Choroid plexus epithelial cell (primary cell): Measurements from ENCODE around the gene SPATA32.

Experiments used
- DNase-seq: peaks from one replicate; pipeline ENCODE4 v3.0.0-alpha.2; 2010; ENCODE audit warnings: low read depth
- H3K4me3 ChIP-seq: 2 replicates; pipeline ENCODE4 v1.5.1; 2011; ENCODE audit warnings: low read depth, mild to moderate bottlenecking, control low read depth, low read length, moderate library complexity
- TF ChIP-seq, protein P1 (sequence below): conservative IDR thresholded peaks from 2 replicates; pipeline ENCODE4 v1.5.1; 2011; ENCODE audit warnings: low read depth, mild to moderate bottlenecking, control low read depth, inconsistent platforms, low read length, moderate library complexity

Gene SPATA32

DNA sequence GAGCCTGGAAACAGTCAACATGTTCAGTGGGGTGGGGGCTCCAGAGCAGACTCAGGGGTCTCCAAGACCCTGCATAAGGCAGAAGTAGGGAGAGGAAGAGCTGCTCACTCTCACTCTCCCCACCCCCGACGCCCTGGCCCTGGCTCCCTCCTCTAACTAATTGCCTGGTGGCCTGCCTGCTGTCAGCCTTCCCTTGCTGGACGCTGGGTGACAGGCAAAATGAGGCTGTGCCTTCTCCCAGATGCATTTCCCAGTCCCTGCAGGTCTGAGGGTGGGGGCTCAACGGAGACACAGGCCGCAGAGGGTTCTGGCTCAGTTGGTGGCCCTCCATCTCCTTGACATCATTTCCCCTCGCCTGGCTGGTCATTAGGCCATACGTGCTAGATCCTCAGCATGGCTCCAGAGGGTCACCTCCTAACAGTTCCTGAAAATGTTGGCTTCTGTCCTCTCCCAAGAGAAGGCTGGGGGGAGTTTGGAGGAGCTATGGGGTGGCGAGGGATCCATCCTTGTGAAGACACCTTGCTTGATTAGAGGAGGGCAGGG, 38.8 kb downstream of the SPATA32 start:
- no peak for DNase-seq
- peak overlapping the region; percentile 66 for H3K4me3 ChIP-seq
- TF ChIP-seq, protein P1, sequence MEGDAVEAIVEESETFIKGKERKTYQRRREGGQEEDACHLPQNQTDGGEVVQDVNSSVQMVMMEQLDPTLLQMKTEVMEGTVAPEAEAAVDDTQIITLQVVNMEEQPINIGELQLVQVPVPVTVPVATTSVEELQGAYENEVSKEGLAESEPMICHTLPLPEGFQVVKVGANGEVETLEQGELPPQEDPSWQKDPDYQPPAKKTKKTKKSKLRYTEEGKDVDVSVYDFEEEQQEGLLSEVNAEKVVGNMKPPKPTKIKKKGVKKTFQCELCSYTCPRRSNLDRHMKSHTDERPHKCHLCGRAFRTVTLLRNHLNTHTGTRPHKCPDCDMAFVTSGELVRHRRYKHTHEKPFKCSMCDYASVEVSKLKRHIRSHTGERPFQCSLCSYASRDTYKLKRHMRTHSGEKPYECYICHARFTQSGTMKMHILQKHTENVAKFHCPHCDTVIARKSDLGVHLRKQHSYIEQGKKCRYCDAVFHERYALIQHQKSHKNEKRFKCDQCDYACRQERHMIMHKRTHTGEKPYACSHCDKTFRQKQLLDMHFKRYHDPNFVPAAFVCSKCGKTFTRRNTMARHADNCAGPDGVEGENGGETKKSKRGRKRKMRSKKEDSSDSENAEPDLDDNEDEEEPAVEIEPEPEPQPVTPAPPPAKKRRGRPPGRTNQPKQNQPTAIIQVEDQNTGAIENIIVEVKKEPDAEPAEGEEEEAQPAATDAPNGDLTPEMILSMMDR, result no peak

- H3K4me3 ChIP-seq, result peak overlapping the region; percentile 66
- TF ChIP-seq, protein P1, result no peak
- no peak for DNase-seq
These were observed 39.5 kb downstream of the SPATA32 start for GRCh38 chr17:45222289-45222995.

DNA sequence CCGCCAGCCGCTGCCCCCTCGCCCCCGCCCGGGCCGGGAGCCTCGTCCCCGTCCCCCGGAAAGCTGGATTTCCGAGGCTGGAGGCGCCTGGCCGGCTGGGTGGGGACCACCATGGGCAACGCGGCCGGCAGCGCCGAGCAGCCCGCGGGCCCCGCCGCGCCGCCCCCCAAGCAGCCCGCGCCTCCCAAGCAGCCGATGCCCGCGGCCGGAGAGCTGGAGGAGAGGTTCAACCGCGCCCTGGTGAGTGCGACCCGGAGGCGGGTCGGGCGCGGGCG, 39.9 kb downstream of the SPATA32 start:
- no peak for DNase-seq
- peak overlapping the region; percentile 66 for H3K4me3 ChIP-seq
- TF ChIP-seq, protein P1, result no peak

DNA sequence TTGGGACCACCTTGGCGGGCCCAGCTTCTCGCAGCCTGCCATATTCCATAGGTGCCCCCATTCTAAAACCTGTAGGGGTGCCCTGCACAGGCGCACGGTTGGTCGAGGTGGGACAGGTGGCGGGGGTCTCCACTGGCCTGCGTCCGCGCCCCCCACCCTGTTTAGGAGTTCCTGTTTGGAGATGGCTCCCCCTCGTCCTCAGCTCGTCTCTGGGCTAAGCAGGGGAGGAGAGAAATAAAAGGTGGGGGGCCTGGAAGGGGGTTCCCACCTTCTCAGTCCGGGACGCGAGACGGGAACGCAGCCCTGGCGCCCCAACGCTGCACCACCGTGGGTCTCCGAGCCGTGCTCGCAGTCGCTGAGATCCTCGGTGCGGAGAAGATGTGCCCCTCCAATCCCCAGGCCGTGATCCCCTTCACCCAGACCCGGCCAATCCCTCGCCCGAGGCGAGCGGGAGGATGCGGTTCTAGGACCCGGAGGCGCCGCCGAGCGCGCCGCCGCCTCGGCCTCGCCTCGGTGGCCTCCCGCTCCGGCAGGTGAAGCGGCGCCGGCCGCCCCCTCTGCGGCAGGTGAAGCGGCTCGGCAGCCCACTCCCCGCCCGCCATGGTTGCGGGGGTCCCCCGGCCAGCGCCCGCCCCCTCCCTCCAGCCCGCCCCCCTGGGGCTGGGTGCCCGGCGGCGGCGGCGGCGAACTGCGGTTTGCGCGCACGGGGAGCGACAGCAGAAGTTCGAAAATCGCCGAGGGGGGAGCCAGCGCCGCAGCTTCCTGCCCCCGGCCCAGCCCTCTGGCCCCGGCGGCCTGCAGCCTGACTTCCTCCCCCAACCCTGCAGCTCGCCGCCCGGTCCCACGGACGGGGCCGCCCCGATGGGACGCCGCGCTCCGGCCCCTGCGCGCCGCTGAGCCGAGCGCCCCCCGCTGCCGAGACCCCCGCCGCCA, 40.5 kb downstream of the SPATA32 start, which contains the start of gene FMNL1:
Gene FMNL1, plus strand, starts transcription at position 805 of the 933 bp plus-strand sequence. CDS start 240 bp downstream, outside the sequence.
- peak within 1 kb of the TSS; percentile 66 for H3K4me3 ChIP-seq
- TF ChIP-seq, protein P1, result no peak
- no peak for DNase-seq

- DNase-seq, result no peak
- H3K4me3 ChIP-seq, result no peak overlapping the region
- TF ChIP-seq, protein P1, result no peak
These were observed 41.8 kb downstream of the SPATA32 start for GRCh38 chr17:45220079-45220478.

DNA sequence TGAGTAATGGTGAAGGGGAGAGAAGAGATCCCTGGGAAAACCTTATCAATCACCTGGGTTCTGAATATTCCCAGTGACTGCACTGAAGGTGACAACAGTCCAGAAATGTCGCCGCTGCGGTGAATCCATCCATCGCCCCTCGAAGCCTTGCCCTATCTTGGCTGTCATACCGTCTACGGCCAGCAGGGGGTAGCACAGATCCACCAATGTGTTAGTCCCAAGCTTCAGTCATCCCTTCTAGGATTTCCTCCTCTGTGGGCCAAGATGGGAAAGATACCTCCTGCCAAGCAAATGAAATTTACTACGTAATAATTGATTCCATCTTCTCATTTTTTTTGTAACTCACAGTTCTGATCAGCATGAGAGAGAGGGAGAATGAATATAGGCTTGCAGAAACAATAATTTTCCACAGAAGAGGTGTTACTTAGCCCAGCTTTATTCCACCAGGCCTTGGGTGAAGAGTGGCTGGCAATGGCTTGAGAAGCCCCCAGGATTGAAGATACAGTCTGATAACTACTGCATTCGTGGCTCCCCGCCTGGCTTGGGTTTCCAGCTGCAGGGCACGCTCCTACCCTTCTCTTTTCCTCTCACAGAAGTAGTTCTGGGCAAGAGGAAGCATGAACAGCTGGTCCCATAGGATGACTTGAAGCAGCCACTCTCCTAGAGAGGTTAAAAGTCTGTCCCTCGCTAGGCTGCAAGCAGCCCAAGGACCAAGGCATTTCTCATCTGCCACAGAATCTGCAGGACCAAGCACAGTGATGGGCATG, 42.8 kb downstream of the SPATA32 start:
- TF ChIP-seq, protein P1, result peak; percentile 95
- DNase-seq, result peak; percentile 87
- H3K4me3 ChIP-seq, result no peak overlapping the region
